HG03025 (cell line): ENCODE results near the gene P2RX3.

Experiments used
- ATAC-seq: cut with Tn5 transposase; IDR thresholded peaks from one replicate; pipeline ENCODE4 v1.9.1; 2021; ENCODE audit warnings: mild to moderate bottlenecking, moderate library complexity; ENCODE audit not compliant: unreplicated experiment, low FRiP score

Gene P2RX3

DNA sequence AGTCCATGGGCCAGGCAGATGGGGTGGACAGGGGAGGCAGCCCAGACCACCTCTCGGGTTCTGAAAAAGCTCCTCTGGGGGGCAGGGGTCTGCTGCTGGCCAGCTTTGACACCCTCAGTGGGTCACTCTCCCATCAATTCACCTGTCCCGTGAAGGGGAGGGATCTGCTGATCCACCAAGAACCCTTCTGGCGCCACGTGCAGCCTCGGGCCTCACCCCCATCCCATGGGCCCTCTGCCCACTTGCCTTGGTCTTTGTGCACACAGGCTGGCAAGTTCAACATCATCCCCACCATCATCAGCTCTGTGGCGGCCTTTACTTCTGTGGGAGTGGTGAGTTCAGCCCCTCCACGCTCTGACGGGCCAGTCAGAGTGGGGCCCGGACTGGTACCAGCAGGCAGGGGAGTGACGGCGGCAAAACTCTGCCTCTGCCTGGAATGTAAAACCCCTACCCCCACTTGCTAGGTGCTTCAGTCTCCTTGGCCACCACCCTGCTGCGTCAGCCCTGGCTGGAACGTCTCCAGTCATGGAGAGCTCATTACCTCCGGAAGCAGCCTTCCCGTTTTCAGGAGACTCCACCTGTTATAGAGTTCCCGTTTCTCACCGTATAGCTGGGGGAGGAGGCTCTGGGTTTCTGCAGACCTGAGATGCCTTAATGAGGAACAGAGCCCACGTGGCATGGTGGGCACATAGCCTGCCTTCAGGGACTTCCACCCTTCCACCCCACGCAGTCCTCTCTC is 30.1 kb downstream of the P2RX3 start:
- no peak for ATAC-seq

DNA sequence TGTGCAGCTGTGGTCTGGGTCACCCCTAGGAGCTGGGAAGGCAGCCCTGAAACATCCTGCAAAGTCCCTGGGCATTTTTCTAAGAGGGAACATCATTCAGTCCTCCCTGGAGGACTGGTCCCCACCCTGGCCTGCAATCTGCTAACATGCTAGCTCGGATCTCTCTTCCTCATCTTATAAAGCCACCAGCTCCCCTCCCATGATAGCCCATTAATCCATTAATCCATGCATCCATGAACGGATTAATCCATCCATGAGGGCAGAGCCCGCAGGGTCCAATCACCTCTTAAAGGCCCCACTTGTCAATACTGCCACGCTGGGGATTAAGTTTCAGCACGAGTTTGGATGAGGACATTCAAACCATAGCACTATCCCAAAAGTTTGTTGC is 30.7 kb downstream of the P2RX3 start:
- ATAC-seq: no peak

DNA sequence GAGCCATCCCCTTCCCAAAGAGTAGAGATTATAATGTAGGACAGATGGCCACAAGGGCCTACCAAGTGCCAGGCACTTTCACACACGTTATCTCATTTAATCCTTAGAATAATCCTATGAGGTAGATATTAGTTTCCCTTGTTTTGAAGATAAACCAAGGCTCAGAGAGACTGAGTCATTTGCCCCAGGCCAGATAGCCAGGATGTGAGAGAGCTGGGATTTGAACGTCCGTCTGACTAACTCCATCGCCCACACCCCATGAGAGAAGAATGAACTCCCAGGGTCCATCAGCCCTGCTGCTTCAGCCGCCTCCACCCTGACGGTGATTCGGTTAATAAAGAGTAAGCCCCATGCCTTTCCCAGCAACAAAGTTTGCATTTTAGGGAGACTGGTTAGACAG is 32.1 kb downstream of the P2RX3 start:
- no peak for ATAC-seq

GRCh38 chr11:57370941-57371340 is 32.8 kb downstream of the P2RX3 start:
- ATAC-seq: no peak

- ATAC-seq: no peak
Measured at GRCh38 chr11:57373146-57373545, 35.0 kb downstream of the P2RX3 start.

DNA sequence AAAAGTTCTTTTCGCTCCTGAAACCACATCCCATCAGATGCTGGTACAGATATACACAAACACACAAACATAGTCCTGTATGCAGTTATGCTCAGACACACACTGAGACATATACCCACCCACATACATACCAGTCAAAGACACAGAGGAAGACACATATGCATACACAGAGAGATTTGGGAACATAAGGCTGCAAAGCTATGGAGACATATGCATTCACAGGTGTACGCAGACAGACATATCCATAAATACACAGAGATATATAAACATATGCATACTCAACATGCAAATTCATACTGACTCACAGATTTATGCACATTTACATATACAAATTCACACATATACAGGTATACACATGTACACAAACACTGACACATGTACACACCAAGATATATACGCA is 36.8 kb downstream of the P2RX3 start:
- no peak for ATAC-seq

DNA sequence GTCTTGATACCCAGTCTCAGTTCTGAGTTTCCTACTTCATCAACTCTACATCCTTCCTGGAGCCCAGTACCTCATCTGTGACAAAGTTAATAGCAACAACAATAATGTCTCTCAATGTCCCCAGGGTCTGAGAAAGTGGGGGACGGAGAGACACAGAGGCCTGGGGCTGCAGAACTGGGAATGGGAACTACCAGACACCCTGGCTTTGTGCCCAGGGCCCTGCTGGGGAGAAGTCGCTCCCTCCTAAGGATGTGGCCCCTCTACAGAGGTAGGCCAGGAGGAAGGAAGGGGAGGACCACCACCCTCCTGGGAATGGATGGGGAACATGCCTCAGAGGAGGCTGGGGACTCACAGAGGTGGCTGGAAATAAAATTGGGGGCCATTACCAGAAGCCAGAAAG is 37.3 kb downstream of the P2RX3 start:
- no peak for ATAC-seq

- ATAC-seq: no peak
Measured at GRCh38 chr11:57376095-57377090, 38.2 kb downstream of the P2RX3 start.

DNA sequence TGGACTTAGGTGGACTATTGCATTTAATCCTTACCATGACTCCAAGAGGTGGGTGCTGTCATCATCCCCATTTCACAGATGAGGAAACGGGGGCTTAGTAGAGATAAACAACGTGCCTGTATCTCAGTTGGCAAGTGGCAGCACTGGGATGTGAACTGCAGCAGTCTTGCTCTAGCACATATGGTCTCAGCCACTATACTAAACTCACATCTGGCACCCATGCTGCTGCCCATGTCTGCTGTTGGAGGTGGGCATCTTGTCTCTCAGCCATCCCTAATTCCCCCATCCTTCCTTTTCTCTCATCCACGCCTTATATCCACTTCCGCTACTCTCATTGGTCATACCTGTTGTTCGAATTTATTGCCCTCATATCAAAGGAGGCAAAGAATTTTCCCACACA is 39.0 kb downstream of the P2RX3 start:
- ATAC-seq: no peak

DNA sequence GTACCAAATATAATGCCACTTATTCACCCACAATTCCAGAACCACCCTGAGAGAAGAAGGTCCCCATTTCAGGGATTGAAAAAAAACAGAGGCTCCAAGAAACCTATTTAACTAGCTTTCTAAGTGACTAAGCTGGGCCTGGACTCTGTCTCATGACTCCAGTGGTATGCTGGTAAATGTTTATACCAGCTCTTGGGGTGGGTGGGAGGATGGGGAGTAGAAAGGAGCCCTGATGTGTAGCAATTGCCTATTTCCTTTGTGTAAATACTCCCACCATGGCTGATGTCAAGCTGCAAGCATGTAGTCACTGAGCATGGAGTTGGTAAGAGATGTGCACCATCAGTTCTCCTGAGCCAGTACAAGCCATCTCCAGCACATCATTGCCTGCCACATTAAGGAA is 40.0 kb downstream of the P2RX3 start:
- ATAC-seq: no peak

DNA sequence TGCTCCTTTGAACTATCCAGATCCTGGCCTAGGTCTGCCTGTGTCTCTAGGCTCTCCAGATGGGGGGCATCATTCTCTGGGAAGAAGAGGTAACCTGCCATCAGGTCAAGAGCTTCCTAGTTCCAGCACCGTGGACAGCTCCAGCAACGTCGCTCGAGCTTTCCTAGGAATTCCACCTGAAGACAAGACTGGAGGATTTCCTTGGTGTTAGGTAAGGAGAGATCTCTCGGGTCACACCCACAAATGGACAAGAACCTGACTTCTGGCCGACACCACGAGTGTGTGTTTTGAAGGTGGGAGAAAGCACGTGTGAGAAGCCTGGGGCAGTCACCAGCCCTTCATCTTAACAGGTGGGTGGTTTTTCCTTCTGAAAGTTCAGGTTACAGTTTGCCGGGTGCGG is 41.6 kb downstream of the P2RX3 start:
- ATAC-seq: no peak

- ATAC-seq: no peak
Measured at GRCh38 chr11:57380975-57381374, 42.8 kb downstream of the P2RX3 start, which contains the start of gene PRG3. PRG3 (minus strand) TSS chr11:57381150; CDS start chr11:57380708, 442 bp downstream.

- no peak for ATAC-seq
Measured at GRCh38 chr11:57386178-57386940, 48.2 kb downstream of the P2RX3 start.

GRCh38 chr11:57387289-57388030 is 49.3 kb downstream of the P2RX3 start:
- no peak for ATAC-seq

GRCh38 chr11:57390535-57390934 is 52.4 kb downstream of the P2RX3 start, which contains the start of gene PRG2:
PRG2 (minus strand) TSS chr11:57390650; CDS start chr11:57389944, 706 bp downstream.
- ATAC-seq: no peak

DNA sequence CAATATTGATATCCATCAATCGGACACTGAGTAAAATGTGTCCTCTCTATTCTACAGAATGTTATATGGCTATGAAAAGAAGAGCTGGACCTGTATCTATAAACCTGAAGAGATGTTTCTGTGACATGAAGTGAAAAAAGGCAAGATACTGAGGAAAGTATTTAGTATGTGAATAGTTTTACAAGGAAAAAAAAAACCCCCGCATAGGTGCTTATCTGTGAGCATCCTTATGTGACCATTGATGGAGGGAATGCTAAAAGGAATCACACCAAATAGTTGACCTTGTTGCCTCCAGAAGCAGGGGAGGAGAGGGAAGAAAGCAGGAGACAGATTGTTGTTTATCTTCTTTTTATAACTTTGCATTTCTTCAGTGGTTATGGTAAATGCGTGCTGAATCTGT is 53.0 kb downstream of the P2RX3 start:
- no peak for ATAC-seq

DNA sequence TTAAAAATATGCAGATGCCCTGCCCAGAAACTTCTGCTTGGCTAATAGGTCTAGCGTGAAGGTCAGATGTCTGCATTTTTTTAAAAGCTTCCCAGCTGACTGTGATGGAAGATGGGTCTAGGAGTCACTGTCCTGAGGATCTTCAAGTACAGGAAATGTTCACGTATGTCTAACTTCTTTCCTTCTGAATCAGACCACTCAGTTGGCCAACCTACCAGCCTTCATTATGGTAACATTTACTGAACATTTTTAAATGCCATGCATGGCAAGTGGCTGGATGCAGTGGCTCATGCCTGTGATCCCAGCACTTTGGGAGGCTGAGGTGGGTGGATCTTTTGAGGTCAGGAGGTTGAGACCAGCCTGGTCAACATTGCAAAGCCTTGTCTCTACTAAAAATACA is 53.4 kb downstream of the P2RX3 start:
- ATAC-seq: no peak

- ATAC-seq: no peak
Measured at GRCh38 chr11:57392066-57392762, 54.1 kb downstream of the P2RX3 start.

DNA sequence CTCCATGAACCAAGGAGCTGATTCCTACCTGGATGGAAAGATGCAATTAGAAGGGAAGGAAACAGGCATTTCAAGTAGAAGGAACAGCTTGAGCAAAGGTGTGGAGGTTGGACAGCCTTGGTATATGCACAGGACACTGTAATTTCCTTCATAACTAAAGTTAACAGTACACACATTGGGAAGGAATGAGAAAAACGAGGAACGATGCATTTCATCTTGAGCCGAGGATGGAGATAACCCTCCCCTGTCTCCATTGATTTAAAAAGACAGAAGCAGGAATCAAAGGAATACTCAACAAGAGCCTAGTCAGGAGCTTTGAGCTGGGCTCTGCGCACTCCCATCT is 54.6 kb downstream of the P2RX3 start:
- no peak for ATAC-seq
